BLaER1 (cell line): Measurements from ENCODE around the gene NOG.

Source experiments
- H3K27ac ChIP-seq: shearing (Covaris generic); formaldehyde crosslinking; 2 replicates; pipeline ENCODE4 v1.8.1; 2022
- H3K27me3 ChIP-seq: shearing (Covaris generic); formaldehyde crosslinking; 2 replicates; pipeline ENCODE4 v1.8.1; 2022
- H3K36me3 ChIP-seq: shearing (Covaris generic); formaldehyde crosslinking; 2 replicates; pipeline ENCODE4 v1.8.1; 2022
- H3K4me1 ChIP-seq: shearing (Covaris generic); formaldehyde crosslinking; 2 replicates; pipeline ENCODE4 v1.8.1; 2022
- H3K4me2 ChIP-seq: shearing (Covaris generic); formaldehyde crosslinking; 2 replicates; pipeline ENCODE4 v1.8.1; 2022
- H3K4me3 ChIP-seq: shearing (Covaris generic); formaldehyde crosslinking; 2 replicates; pipeline ENCODE4 v1.8.1; 2022
- H3K9ac ChIP-seq: shearing (Covaris generic); formaldehyde crosslinking; 2 replicates; pipeline ENCODE4 v1.8.1; 2022
- H3K9me3 ChIP-seq: shearing (Covaris generic); formaldehyde crosslinking; 2 replicates; pipeline ENCODE4 v1.8.1; 2022
- H4K20me1 ChIP-seq: shearing (Covaris generic); formaldehyde crosslinking; 2 replicates; pipeline ENCODE4 v1.8.1; 2022
- Cebpa-rat ChIP-seq: shearing (Covaris generic); IDR thresholded peaks from 2 replicates; pipeline ENCODE4 v1.8.1; 2022

NOG gene

DNA sequence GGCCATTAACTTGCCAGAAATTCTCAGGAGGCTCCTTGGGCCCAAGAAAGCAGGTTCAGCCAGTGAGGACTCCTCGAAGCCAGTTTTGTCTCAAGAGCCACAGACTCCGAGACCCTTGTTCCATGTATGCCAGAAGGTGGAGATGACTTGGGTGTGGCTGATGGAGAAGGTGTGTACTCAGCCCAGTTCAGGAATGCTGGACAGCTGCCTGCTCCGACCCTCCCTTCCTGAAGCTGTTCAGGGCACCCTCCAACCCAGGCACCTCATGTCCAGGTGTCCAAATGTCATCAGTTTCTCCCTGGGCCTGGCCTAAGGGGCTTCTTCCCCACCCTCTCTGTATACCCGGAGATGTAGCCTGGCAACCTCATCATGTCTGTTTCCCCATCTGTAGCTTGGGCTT is 40.2 kb downstream of the NOG start:
- no peaks in the 10 kb centered on the region for H4K20me1 ChIP-seq
- no peak for TF ChIP-seq Cebpa-rat
- no peak overlapping the region for H3K27ac ChIP-seq
- no peaks in the 10 kb centered on the region for H3K36me3 ChIP-seq
- no peaks in the 10 kb centered on the region for H3K9me3 ChIP-seq
- no peak overlapping the region for H3K9ac ChIP-seq
- no peaks in the 10 kb centered on the region for H3K4me1 ChIP-seq
- H3K4me3 ChIP-seq = no peak overlapping the region
- H3K4me2 ChIP-seq = no peak overlapping the region
- H3K27me3 ChIP-seq = no peaks in the 10 kb centered on the region

DNA sequence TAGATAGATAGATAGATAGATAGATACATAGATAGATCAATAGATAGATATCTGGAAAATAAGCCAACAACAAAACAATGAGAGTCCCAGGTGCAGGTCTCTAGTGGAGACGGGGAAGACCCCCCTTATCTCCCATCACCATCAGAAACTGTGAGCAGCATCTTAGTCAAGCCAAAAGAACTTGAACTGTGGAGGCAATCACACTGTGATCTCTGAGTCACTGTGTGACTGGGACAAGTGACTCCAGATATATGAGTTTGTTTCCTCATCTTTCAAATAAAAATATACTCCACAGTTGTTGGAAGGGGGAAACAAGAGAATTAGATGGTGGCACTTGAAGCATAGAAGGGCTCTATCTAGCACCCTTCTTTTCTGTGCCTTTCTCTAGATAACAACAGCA is 42.1 kb downstream of the NOG start:
- H3K36me3 ChIP-seq = no peaks in the 10 kb centered on the region
- no peaks in the 10 kb centered on the region for H3K27me3 ChIP-seq
- no peak overlapping the region for H3K4me2 ChIP-seq
- TF ChIP-seq Cebpa-rat = no peak
- no peak overlapping the region for H3K4me3 ChIP-seq
- no peaks in the 10 kb centered on the region for H3K4me1 ChIP-seq
- no peaks in the 10 kb centered on the region for H4K20me1 ChIP-seq
- no peak overlapping the region for H3K27ac ChIP-seq
- H3K9me3 ChIP-seq = no peaks in the 10 kb centered on the region
- H3K9ac ChIP-seq = no peak overlapping the region

DNA sequence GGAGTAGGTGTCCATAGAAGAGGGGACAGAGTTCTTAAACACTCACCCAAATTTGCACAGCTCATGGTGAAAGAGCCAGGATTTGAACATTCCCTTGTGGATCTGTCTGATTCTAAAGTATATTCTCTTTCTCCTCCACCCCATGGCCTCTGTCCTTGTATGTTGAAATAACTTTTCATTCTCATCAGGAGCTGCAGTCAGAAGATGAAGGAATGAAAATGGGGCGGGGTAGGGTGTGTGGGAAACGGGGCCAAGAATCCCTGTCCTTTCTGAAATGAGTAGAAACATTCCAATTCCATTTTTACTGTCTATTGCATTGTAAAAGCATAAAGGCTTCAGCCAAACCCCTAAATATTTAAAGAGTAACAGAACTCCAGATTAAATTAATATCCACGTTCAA is 42.8 kb downstream of the NOG start:
- Histone ChIP-seq H3K27ac (no peak overlapping the region), H3K9ac (no peak overlapping the region), H3K27me3 (no peaks in the 10 kb centered on the region), H3K4me3 (no peak overlapping the region), H3K36me3 (no peaks in the 10 kb centered on the region), H3K4me1 (no peaks in the 10 kb centered on the region), H3K4me2 (no peak overlapping the region), H3K9me3 (no peaks in the 10 kb centered on the region), H4K20me1 (no peaks in the 10 kb centered on the region)
- no peak for TF ChIP-seq Cebpa-rat

DNA sequence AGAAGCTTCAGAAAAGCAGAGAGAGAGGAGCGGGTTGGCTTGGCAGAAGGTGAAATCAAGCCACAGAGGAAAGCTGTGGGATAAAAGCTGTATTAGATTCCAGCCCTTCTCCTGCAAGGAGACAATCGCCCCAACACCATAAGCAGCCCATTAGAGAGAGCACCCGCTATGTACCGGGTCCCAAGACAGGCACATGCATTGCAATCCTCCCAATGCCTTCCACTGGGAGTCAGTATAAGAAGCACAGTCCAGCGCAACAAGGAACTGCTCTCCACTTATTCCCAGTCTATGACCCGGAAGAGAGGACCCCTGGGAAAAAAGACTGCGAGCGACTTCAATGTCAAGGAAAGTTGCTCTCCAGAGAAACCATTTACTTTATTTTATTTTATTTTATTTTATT is 43.8 kb downstream of the NOG start:
- Histone ChIP-seq H3K36me3 (no peaks in the 10 kb centered on the region), H3K27ac (no peak overlapping the region), H4K20me1 (no peaks in the 10 kb centered on the region), H3K9me3 (no peaks in the 10 kb centered on the region), H3K4me1 (no peaks in the 10 kb centered on the region), H3K9ac (no peak overlapping the region), H3K27me3 (no peaks in the 10 kb centered on the region), H3K4me3 (no peak overlapping the region), H3K4me2 (no peak overlapping the region)
- no peak for TF ChIP-seq Cebpa-rat

DNA sequence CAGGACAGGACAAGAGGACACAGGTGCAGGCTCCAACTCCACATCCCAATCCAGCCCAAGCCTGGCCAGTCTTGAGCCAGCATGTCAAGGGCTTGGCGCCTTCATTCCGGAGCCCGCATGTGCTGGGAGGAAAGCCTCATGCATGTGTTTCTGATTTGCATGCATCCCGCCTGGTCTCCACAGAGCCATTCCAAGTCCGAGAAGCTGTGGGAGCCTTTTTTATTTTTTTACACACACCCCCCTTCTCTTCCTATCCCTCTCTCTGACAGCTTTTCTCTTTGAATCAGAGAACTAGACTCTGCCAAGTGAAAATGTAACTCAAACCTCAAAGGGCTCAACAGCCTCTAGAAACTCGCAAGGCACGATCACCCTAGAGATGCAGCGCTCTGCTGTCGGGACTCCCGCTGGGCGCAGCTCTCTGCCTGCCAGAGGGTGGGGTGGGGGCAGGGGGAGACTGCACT is 45.1 kb downstream of the NOG start:
- H3K4me1 ChIP-seq = no peaks in the 10 kb centered on the region
- H3K9me3 ChIP-seq = no peaks in the 10 kb centered on the region
- no peaks in the 10 kb centered on the region for H3K27me3 ChIP-seq
- H3K27ac ChIP-seq = no peak overlapping the region
- no peak overlapping the region for H3K9ac ChIP-seq
- H3K4me3 ChIP-seq = no peak overlapping the region
- H4K20me1 ChIP-seq = no peaks in the 10 kb centered on the region
- no peaks in the 10 kb centered on the region for H3K36me3 ChIP-seq
- no peak overlapping the region for H3K4me2 ChIP-seq
- TF ChIP-seq Cebpa-rat = no peak

DNA sequence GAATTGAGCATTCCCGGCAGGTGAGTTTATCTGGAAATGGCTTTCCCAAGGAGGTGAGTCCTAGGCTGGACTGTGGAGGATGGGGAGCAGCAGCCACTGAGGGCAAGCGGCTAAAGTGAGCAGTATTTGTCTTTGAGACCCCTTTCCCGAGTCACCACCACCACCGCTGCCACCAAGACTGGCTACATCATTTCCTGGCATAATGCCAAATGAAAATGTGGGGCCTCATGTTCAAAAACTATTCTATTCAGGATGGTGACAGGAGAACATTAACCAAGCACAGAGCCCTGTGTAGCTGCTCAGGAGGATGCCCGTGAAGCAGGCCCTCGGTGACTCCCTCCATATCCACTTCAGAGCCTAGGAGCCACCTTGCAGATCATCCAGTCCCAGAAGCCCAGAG is 46.0 kb downstream of the NOG start:
- no peak overlapping the region for H3K27ac ChIP-seq
- no peaks in the 10 kb centered on the region for H3K27me3 ChIP-seq
- H4K20me1 ChIP-seq = no peaks in the 10 kb centered on the region
- H3K4me2 ChIP-seq = no peak overlapping the region
- H3K9me3 ChIP-seq = no peaks in the 10 kb centered on the region
- no peaks in the 10 kb centered on the region for H3K4me1 ChIP-seq
- no peaks in the 10 kb centered on the region for H3K36me3 ChIP-seq
- H3K4me3 ChIP-seq = no peak overlapping the region
- no peak overlapping the region for H3K9ac ChIP-seq
- no peak for TF ChIP-seq Cebpa-rat

DNA sequence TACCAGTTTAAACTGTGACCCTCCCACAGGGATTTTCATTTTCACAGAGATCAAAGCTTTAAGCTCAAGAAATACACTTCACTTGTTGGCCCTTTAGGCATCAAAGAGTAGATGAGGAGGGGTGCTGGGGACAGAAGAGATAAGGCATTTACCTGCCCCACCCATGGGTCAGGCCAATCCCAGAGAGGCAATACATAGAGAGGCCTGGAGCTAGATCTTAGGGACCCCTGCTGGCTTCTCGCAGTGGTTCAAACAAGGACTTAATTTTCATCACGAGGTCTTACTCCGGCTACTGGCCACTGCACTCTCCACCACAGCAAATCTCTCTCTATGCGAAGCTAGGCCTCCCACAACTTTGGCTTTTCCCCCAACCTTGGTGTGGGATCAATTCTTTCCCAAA is 46.6 kb downstream of the NOG start:
- no peak overlapping the region for H3K27ac ChIP-seq
- 0 out of 2 replicates have a peak, but pooled peaks cover 4% of the 10 kb centered on the region for H3K4me1 ChIP-seq
- no peak overlapping the region for H3K9ac ChIP-seq
- no peak overlapping the region for H3K4me2 ChIP-seq
- H3K9me3 ChIP-seq = no peaks in the 10 kb centered on the region
- no peak for TF ChIP-seq Cebpa-rat
- no peaks in the 10 kb centered on the region for H4K20me1 ChIP-seq
- H3K36me3 ChIP-seq = no peaks in the 10 kb centered on the region
- H3K27me3 ChIP-seq = no peaks in the 10 kb centered on the region
- H3K4me3 ChIP-seq = no peak overlapping the region

DNA sequence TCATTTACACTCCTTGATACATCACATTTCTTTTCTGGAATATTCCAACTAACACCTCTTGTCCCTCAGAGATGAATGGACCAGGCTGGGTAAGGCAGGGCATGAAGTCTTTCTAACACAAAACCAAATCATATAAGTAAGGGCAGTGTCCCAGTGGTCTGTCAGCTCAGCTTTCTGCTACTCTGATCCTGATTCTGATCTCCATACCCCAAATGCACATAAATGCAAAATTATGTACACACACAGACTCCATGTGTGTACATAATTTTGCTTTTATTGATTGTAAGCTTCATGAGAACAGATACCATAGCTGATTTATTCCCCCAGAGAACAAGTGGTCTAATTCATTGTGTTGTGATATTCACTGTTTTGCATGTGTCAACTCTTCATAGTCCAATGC is 47.9 kb downstream of the NOG start:
- no peak overlapping the region for H3K4me2 ChIP-seq
- TF ChIP-seq Cebpa-rat = no peak
- H3K36me3 ChIP-seq = no peaks in the 10 kb centered on the region
- no peaks in the 10 kb centered on the region for H4K20me1 ChIP-seq
- no peaks in the 10 kb centered on the region for H3K27me3 ChIP-seq
- H3K4me1 ChIP-seq = 0 out of 2 replicates have a peak, but pooled peaks cover 4% of the 10 kb centered on the region
- no peak overlapping the region for H3K27ac ChIP-seq
- no peaks in the 10 kb centered on the region for H3K9me3 ChIP-seq
- no peak overlapping the region for H3K4me3 ChIP-seq
- H3K9ac ChIP-seq = no peak overlapping the region

DNA sequence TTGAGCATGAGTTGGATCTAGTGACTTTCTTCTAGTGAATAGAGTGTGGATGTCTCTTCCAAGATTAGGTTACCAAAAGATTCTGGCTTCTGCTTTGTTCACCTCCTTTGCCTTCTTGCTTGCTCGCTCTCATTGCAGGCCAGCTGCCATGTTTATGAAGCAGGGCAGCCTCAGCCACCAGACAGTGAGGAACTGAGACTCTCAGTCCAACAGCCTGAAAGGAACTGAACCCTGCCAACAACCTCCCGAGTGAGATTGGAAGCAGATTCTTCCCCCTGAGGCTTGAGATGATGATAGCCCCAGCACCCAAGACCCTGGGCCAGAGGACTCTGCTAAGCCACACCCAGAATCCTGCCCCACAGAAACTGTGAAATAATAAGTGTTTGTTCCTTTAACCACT is 48.4 kb downstream of the NOG start:
- H3K9me3 ChIP-seq = no peaks in the 10 kb centered on the region
- no peak overlapping the region for H3K27ac ChIP-seq
- H3K4me3 ChIP-seq = no peak overlapping the region
- no peaks in the 10 kb centered on the region for H3K27me3 ChIP-seq
- no peak overlapping the region for H3K9ac ChIP-seq
- H3K4me1 ChIP-seq = 0 out of 2 replicates have a peak, but pooled peaks cover 4% of the 10 kb centered on the region
- no peaks in the 10 kb centered on the region for H3K36me3 ChIP-seq
- TF ChIP-seq Cebpa-rat = no peak
- no peak overlapping the region for H3K4me2 ChIP-seq
- no peaks in the 10 kb centered on the region for H4K20me1 ChIP-seq

DNA sequence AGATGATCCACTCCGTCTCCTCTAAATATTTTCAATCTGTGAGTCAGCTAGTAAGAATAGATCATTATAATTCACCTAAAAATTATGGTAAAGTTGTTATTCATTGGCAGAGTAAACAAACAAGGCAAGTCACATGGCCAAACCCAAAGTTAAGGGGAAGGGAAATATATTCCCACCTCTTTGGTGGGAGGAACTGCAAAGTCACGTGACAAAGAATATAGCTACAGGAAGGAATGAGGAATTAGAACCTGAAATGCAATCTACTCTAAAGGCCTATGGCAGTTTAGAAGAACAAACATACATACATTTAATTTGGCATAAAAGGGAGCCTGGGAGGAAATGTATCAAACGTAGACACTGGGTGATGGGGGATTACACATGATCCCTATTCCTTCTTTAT is 48.9 kb downstream of the NOG start:
- H3K27ac ChIP-seq = no peak overlapping the region
- no peak overlapping the region for H3K9ac ChIP-seq
- H3K9me3 ChIP-seq = no peaks in the 10 kb centered on the region
- no peaks in the 10 kb centered on the region for H3K36me3 ChIP-seq
- H3K4me1 ChIP-seq = 0 out of 2 replicates have a peak, but pooled peaks cover 4% of the 10 kb centered on the region
- TF ChIP-seq Cebpa-rat = no peak
- H4K20me1 ChIP-seq = no peaks in the 10 kb centered on the region
- no peak overlapping the region for H3K4me2 ChIP-seq
- no peaks in the 10 kb centered on the region for H3K27me3 ChIP-seq
- no peak overlapping the region for H3K4me3 ChIP-seq
